ENCODE results near the gene ROR1. TPM values are rescaled to one million over a fixed set of nuclear protein-coding genes. Genes with fewer than 3 reads are reported as not detected.

ROR1 gene
- total RNA-seq, result 0.42 and 1.5 TPM in 2 replicates

DNA sequence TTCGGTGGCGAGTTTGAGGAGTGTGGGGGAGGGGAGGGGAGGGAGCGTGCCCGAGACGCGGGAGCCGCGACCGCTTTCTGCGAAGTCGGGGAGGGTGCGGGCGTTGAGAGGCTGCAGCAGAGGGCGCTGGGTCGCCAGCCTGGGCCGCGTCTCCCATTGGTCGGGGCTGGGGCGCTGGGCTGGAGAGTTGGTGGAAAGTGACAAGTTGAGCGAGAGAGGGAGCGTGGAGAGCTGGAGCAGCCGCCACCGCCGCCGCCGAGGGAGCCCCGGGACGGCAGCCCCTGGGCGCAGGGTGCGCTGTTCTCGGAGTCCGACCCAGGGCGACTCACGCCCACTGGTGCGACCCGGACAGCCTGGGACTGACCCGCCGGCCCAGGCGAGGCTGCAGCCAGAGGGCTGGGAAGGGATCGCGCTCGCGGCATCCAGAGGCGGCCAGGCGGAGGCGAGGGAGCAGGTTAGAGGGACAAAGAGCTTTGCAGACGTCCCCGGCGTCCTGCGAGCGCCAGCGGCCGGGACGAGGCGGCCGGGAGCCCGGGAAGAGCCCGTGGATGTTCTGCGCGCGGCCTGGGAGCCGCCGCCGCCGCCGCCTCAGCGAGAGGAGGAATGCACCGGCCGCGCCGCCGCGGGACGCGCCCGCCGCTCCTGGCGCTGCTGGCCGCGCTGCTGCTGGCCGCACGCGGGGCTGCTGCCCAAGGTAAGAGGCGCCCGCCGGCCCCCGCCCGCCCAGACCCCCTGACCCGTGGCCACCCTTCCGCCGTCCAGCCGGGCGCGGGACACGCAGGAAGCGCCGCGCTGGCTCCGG lies at the start of gene ROR1:
Gene ROR1, plus strand, starts transcription at position 203 of the 802 bp plus-strand sequence.

DNA sequence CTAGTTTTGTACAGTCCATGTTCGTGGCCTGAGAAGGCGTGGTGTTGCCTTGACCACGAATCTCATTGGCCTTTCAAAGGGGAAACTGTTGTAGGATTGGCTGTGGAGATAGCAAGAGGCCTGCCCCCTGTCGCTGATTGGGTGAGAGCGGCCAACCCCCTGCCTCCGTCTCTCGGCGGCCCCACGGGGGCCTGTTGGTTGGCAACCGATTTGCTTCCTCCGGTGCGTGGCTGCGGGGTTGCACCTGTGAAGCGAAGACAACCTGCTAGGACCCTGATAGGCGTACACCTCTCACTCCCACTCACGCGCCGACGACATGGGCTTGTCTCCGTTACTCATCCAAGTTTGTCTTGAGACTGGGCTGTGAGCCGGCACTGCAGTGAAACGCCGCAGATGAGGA lies 429.6 kb downstream of the ROR1 start, which contains the start of gene UBE2U:
Gene UBE2U, plus strand, starts transcription at position 204 of the 400 bp plus-strand sequence. CDS start 428 bp downstream, outside the sequence.

Other genes with a start within 250 kb of the ROR1 start
- 58.7 and 61.6 TPM in 2 replicates for gene PGM1, start 180.6 kb upstream of the ROR1 start, total RNA-seq

Measured in airway epithelial cell (primary cell).